GM21737 (cell line): ENCODE measurements around the gene MYOT.

Experiments
- ATAC-seq: cut with Tn5 transposase; IDR thresholded peaks from one replicate; pipeline ENCODE4 v1.9.1; 2021; ENCODE audit warnings: mild to moderate bottlenecking, moderate library complexity; ENCODE audit not compliant: unreplicated experiment

Gene MYOT, protein sequence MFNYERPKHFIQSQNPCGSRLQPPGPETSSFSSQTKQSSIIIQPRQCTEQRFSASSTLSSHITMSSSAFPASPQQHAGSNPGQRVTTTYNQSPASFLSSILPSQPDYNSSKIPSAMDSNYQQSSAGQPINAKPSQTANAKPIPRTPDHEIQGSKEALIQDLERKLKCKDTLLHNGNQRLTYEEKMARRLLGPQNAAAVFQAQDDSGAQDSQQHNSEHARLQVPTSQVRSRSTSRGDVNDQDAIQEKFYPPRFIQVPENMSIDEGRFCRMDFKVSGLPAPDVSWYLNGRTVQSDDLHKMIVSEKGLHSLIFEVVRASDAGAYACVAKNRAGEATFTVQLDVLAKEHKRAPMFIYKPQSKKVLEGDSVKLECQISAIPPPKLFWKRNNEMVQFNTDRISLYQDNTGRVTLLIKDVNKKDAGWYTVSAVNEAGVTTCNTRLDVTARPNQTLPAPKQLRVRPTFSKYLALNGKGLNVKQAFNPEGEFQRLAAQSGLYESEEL

DNA sequence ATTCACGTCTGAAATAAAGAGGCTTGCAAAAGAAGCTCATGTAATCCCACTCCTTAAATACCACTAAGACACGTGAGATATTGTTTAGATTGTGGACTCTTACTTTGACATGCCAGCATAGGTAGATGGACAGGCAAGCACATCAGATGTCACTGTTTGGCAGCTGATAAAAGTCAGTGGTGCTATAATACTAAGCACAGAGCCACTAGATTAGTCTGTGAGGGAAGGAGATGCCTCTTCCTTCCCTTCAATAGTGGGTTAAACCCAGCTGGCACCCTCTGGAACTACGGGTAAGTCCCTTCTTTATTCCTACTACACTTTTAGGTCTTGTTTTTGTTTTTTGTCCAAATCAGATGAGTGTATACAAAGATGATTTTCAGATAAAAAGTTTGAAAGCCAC lies at the start of gene MYOT:
Gene MYOT, plus strand, starts transcription at position 197 of the 400 bp plus-strand sequence. CDS start 2,792 bp downstream, outside the sequence.
- no peak for ATAC-seq

DNA sequence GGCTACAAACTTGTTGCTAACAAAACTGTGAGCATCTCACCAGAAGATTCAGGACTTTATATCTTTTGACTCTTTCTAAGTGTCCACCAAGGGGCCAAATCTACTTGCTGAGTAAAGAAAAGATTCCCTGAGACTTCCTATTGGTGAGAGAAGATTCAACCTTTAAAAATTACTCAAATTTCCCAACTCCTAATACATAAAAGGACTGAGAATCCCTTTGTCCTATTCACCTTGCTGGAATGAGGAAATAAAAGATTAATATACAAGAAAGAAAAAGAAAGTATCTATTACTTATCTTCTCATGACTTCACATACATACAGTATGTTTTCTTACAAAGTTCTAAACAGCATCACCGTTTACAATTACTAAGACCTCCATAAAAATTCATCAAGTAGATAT lies 47.9 kb upstream of the MYOT start:
- ATAC-seq = no peak

DNA sequence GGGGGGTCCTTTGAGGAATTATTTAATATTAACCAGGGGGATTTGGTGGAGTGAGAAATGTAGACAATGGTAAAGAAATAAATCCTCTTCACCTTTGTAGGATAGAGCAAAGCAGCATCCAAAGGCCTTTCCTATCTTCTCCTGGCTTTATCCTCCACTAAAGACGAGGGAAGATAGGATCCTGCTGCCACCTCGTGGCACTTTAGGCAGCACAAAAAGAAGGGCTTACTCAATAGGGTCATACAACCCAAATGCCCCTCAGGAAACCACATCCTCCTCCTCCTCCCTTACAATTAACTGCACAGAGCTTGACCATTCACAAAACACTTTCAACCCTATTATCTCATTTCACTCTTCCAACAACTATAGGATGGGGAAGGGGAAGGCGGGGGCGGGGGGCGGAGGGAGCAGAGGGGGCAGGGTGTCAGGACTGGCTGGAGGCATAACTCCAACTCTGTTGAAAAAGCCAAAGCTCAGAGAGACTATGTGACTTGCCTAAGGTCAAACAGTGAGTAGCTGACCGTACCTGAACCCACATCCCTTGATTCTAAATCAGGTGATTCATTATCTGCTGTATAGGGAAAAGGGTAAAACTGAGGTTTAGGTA lies 45.4 kb upstream of the MYOT start:
- no peak for ATAC-seq

DNA sequence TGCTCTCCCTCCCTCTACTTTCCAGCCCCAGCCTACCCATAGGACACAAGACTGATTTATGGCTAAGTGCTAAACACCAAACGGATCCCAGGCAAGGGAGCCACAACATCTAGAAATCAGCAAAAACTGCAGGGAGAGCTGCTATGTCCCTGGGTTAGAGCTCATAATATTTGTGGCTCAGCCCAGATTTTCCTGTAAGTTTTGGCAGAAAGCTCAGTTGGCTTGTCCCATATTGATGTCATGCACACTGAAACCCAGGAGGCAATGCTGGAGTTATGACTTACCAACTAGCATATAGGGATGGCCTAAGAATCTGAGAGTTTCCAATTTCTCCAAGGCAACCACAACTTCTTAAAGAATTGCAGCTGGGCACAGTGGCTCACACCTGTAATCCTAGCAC lies 44.7 kb upstream of the MYOT start:
- ATAC-seq = no peak

DNA sequence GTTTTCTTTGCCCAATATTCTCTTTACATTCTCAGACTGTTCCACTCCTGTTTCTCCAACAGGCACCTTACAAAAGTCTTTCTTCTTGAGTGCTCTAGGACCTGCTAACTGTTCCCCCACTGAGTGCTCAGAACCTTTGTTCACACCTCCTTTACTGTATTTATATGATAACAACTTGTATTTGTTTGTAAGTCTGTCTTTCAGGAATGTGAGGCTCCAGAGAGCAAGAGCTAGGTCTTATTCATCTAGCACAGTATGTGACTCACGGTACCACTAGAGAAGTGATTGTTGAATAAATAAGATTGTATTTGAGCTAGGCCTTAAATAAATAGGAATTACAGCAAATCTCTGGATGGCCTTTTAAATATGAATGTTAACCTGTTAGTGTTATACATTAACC lies 42.5 kb upstream of the MYOT start:
- no peak for ATAC-seq

DNA sequence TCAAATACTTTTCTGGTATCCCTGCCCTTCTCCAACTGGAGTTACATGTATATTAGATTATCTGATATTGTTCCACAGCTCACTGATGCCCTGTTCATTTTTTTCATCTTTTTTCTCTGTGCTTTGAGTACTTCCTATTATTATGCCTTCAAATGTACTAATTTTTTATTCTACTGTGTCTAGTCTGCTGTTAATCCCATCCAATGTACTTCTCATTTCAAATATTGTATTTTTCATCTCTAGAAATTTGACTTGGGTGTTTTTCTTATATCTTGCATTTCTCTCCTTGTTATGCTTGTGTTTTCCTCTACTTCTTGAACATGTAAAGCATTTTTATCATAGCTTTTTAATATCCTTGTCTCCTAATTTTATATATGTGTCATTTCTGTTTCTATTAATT lies 41.6 kb upstream of the MYOT start:
- ATAC-seq = no peak

DNA sequence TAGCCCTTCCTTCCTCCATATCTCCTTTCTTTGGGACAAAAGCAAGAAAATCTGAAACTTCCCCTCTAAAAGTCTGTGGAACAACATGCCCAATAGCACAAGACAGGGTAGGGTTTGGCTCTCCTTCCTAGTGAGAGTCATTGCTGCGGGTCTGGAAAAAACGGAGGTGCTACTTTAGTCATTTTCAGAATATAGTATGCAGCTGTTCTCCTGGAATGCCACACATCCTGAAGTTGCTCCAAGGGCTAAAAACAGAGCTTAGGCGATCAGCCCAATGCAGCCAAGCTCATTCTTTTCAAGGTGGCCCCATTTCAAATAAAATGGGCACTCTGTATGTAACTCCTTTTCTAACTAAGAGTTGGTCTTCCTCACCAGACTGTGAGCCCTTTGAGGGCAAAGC lies 39.5 kb upstream of the MYOT start:
- ATAC-seq = no peak

DNA sequence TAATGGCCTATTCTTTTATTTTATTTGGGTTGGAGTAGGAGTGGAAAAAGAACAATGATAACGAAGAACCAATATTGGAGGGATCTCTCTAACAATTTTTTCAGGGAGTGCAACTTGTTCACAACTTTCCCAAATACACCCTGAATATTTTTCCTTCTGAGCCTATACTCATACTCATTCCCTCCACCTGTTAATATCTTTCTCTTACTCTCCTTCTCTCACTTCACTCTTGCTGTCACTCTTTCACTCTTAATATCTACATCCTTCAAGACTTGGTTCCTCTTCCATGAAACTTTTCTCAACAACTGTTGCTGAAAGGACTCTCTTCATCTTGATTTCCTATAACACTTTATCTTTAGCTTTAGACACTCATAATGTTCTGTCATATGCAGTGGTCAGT lies 39.0 kb upstream of the MYOT start:
- ATAC-seq = no peak

DNA sequence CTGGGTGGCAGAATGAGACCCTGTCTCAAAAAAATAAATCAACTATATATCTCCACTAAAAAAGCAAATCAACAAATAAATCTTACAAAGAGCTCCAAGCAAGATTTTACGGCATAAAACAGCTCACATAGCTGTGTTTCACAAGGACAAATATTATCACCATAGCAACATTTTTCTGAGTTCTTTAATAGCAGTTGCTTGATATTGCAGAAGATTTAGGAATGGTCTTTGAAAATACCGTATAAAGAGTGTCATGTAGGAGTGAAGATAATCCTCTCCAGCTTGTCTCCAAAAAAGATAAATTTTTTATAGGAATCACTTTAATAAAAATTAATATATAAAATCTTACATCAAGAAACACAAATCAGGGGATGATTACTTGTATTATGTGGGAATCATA lies 36.6 kb upstream of the MYOT start:
- no peak for ATAC-seq

DNA sequence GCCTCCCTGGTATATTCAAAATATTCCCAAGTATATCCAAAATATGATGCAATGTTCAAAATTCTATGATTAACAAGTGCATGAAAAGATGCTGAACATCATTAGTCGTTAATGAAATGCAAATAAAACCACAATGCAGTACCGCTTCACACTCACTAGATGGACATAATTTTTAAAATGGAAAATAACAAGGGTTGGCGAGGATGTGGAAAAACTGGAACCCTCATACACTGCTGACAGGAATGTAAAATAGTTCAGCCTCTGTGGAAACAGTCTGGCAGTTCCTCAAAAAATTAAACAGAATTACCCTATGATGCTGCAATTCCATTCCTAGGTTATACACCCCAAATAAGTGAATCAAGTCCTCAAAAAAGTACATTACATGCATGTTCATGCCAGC lies 36.1 kb upstream of the MYOT start:
- no peak for ATAC-seq

DNA sequence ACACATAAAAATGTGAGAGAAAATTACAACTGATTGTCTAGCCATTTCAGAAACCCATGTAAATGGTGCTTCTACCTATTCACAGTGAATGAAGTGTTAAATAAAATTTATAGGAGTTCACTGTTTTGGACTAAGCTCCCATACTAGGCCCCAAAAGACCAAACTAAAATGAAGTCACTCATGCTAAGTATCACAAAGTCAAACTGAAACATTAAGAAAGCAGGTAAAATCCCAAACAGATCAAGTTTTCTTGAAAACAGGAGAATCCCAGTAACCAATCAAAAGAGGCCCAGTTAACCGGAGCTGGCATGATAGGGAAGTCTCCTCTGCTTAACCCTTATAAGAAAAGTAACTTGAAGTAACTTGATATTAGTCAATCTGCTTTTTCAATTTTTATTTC lies 35.2 kb upstream of the MYOT start:
- ATAC-seq = no peak

DNA sequence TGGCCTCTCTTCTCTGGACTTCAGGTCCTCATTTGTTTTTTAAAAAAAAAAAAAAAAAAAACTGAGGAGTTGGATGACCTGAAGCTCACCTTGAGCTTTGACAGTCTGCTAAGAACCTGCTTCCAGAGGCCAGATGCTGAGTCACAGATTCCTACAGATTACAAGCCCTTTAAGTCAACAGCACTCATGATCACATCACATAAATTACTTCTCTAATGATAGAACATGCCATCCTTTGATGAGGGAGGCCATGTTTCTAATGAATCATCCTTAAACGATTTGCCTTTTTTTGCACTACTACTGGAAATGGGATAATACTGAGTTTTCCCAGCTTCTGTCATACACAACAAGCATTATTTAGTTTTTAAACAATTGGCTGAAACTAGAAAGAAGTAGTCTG lies 34.2 kb upstream of the MYOT start:
- ATAC-seq = no peak

DNA sequence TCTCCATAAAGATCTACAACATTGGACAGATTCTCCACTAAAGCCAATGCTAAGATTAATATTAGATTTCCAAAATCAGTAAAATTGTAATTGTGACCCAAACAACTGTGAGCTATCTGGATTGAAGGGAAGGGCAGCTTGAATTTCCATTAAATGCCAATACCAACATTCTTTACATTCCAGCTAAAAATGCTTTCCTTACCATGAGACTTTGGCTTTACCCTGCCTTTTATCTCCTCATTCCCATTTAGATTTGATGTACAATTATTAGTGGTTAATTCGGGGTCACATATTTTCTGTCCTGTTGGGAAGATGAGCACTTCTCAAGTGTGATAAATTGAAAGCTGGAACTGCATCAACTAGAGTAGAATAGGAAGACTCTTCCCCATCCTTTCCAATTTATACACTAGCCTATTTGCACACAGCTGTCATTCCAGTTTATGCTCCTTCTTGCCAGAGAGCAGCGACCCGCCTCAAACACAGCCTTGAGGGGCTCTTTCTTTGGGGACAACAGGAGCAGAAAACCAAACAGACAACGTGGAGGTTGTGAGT lies 33.1 kb upstream of the MYOT start:
- no peak for ATAC-seq

DNA sequence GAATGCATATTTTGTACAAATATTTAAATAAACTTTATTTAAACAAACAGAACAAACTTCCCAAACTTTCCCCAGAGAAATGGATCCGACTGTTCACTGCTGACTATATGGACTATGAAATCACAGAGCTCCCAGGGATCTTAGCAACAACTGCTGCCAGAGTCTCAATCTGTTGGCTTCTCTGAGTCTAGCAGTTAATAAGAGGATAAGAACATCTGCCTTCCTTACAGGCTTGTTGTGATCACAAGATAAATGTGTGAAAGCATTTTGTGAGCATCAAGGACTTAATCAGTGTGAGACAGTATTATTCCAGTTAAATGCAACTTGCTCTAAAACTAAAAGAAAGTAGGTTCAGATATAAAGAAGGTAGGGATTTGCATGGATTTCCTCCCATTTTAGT lies 31.4 kb upstream of the MYOT start:
- ATAC-seq = no peak

DNA sequence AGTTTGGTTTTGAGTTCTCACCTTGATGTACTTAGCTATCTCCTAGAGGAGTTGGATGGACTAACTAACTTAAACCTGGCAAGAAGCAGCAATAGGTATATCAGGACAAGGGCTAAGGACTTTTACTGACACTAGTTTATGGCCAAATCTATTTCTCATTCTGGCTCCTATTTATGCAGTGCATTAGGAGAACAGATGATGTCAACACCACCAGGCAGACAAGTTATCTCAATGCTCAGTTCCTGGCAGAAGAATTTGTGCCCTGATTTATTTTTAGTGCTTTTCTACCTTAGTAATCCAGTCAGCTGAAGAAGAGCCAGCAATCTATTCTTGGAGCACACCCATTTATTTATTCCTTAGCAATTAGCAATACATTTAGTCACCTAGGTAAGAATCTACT lies 30.7 kb upstream of the MYOT start:
- no peak for ATAC-seq

DNA sequence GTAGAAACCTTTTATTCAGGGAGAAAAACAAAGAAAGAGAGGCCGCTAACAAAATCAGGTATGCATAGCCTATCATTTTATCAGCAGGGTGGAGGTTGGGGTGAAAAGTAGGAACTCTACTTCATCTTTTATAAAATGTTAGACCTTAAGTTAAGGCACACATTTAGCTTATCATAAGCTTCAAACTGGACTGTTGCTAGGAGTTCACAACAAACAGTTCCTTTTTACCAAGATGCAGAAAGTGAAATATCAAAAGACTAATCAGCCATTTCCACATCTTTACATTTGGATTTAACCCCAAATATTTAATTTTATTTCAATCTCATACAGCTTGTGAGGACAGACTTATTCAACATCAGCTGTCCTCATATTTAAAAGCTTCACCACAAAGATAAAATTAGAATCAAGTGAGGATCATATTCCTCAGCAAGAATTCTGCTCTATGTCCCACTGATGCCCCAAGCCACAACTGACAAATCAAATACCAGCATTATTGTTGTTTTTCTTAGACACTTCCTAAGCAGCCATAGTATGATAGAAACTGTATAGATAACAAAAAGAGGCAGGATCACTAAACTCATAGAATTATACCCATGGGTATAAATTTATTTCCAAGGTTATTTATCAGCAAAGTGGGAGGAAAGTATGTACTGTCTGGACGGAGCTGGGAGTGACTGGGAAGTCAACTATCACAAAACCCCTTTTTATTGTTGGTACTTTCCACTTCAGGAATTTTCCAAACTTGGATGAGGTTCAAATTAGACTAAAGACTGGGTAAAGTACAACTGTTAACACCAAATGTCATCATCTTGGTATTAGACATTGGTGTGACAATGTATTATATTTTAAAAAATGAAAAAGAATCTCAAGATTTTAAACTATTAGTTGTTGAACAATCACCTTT lies 29.9 kb upstream of the MYOT start:
- ATAC-seq = no peak

DNA sequence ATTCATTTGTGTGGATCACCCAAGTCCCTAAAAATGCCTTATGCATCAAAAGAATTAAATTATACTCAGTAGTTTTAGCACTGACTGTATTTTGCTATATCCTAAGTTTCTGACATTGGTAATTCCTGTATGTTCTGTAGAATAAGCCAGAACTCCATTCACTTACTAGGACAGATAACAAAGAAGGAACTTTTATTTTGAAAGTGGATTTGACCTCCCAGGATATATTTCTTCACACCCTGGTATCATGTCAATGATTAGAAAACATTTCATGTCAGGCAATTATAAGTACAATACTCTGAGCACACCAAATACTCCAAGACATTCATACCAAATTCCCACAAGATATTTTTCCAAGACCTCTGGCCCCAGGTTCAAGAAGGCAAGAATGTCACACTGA lies 28.7 kb upstream of the MYOT start:
- no peak for ATAC-seq

DNA sequence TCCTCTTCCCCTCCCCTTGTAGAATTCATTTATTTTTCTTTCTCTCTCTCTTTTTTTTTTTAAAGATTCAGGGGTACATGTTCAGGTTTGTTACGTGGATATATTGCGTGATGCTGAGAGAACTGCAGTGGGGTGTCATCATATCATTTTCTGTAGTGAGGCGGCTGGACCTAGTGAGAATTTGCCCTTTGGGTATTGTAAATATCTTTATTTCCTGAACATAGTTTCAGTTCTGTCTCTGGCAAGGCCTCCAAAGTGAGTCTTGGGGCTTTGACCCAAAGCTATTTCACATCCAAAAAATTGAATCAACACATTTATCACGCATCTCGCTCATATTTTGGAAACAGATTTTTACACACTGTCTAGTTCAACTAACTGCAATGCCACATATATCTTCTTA lies 25.4 kb upstream of the MYOT start:
- ATAC-seq = no peak

DNA sequence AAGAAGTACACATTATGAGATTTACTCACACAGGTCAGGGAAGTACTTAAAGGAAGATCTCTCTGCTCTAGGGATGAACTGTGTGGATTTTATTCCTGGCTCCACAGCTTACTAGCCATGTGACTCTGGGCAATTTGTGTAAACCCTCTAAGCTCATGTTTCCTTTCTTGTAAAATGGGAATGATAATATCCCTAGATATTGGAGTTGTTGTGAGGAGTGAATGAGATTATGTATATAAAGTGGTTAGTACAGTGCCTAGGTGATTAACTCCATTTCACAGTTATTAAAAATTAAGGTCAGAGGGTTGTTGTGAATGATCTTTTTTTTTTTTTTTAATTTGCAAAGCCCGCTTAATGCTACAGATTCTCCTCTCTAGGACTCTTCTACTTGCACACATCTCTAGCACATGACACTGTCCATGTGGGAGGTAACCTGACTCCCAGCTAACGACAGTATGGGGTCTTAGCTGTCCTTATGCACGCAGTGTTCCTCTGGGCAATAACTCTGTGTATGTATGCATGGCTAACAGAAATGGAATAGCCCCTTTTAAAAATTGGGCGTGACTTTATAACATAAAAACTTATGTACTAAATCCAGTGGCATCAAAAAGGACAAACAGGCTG lies 23.9 kb upstream of the MYOT start:
- ATAC-seq = no peak

DNA sequence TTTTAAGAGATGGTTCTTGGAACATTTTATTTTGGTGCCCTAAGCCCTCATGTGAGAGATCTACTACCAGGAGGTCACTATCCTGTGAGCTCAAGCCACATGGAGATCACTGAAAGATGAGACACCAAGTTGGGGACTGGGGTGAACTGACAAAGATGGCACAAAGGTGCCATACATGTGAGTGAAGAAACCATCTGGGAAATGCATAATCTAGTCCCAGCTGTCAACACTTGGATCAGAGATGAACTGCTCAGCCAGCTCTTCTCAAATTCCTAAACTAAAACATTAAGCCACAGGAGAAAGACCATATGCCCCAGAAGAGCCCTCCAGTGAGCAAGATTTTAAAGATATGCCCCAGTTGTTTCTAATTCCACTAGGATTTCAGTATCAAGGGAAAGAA lies 22.2 kb upstream of the MYOT start:
- no peak for ATAC-seq

DNA sequence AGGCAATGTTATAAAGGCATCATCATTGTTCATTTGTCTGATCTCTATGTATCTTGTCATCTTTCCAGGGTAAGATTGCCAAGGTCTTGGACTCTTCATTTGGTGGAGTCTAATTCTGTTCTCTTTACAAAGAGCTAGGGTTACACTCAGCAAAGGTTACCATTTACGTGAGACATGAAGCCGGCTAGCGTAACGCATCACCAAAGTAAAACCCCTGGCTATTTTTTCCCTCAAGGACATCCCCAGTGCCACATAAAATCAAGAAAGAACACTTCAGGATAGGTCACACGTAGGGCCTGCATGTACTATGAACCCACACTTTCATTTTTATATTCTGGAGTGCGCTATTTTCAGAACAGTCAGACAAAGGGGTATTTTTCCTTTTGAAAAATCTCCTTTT lies 20.0 kb upstream of the MYOT start:
- no peak for ATAC-seq
